Upper lobe of left lung (tissue), 4 donors: ENCODE measurements around the gene LIMK2.

Experiments
- CTCF ChIP-seq, 6 experiments: fragments of 450-650 bp in 4 of 6; fragments of 200-600 bp in 2 of 6; sonication (generic) in 2 of 6; IDR thresholded peaks; one replicate each; pipeline ENCODE4 v1.5.1; 2016 to 2019; ENCODE audit warnings: antibody characterized with exemption in 6 of 6
- EP300 ChIP-seq, 4 donors: sonication (generic); formaldehyde crosslinking; IDR thresholded peaks; one replicate each; pipeline ENCODE4 v1.5.1; 2017; ENCODE audit warnings: antibody characterized with exemption in 4 of 4, control low read depth in 2 of 4

GRCh38 chr22:31248965-31249958 lies 37.2 kb downstream of the LIMK2 start:
- no peak for TF ChIP-seq CTCF (IDR thresholded peaks at IDR 0.05)
- TF ChIP-seq EP300 (IDR thresholded peaks at IDR 0.05): no peak
